IMR-90 (cell line): Measurements from ENCODE around the gene KRT222. TPM values are rescaled to one million over a fixed set of nuclear protein-coding genes. Genes with fewer than 3 reads are reported as not detected.

ENCODE experiments used
- ATAC-seq: fragments of 200-7000 bp; cut with Tn5 transposase; 2 replicates; pipeline ENCODE4 v1.9.1; 2020; ENCODE audit warnings: low read depth, mild to moderate bottlenecking, moderate library complexity
- BruUV-seq: library from RNA; stranded (reverse); fragments of 400-500 nt; replicated peaks from 2 replicates; lab custom pipeline; 2021; lab: Mats Ljungman, UMichigan
- CTCF ChIA-PET: fragments of 300-600 bp; formaldehyde crosslinking; extraction: SDS; loops from one replicate; lab custom pipeline; 2021; ENCODE audit warnings: antibody characterized with exemption; lab: Yijun Ruan, JAX
- POLR2A ChIA-PET: fragments of 300-600 bp; sonication (Branson Sonifier 250); formaldehyde crosslinking; loops from one replicate; lab custom pipeline; 2022; ENCODE audit warnings: antibody characterized with exemption; ENCODE audit not compliant: unreplicated experiment; lab: Charles Lee
- DNase-seq: peaks from one replicate; pipeline ENCODE4 v3.0.0; 2013
- H2AFZ ChIP-seq: replicated peaks from 2 replicates; pipeline ENCODE3; 2013; ENCODE audit warnings: low read length, mild to moderate bottlenecking; ENCODE audit not compliant: poor library complexity
- H2AK5ac ChIP-seq: 2 replicates; pipeline ENCODE4 v1.6.1; 2013; ENCODE audit warnings: low read depth, low read length, inconsistent platforms
- H2AK9ac ChIP-seq: replicated peaks from 2 replicates; pipeline ENCODE3; 2013; ENCODE audit warnings: mild to moderate bottlenecking, low read depth, low read length, moderate library complexity; ENCODE audit not compliant: poor library complexity
- H2BK120ac ChIP-seq: 2 replicates; pipeline ENCODE4 v1.6.1; 2013; ENCODE audit warnings: low read depth, low read length, inconsistent platforms
- H2BK15ac ChIP-seq: 3 replicates; pipeline ENCODE4 v1.6.1; 2013; ENCODE audit warnings: low read depth, low read length, inconsistent platforms
- H2BK20ac ChIP-seq: 2 replicates; pipeline ENCODE4 v1.6.1; 2013; ENCODE audit warnings: low read depth, mild to moderate bottlenecking, inconsistent platforms, low read length, moderate library complexity
- H2BK5ac ChIP-seq: 2 replicates; pipeline ENCODE4 v1.6.1; 2013; ENCODE audit warnings: mild to moderate bottlenecking, low read depth, low read length, inconsistent platforms; ENCODE audit not compliant: poor library complexity, severe bottlenecking
- H3K14ac ChIP-seq: replicated peaks from 2 replicates; pipeline ENCODE4 v1.6.1; 2013; ENCODE audit warnings: low read depth, low read length, inconsistent platforms
- H3K18ac ChIP-seq: 2 replicates; pipeline ENCODE4 v1.6.1; 2013; ENCODE audit warnings: low read depth, low read length, control low read depth
- H3K23ac ChIP-seq: 2 replicates; pipeline ENCODE4 v1.6.1; 2013; ENCODE audit warnings: low read depth, low read length, inconsistent platforms
- H3K27ac ChIP-seq: 2 replicates; pipeline ENCODE4 v1.5.1; 2013; ENCODE audit warnings: mild to moderate bottlenecking, control low read depth, low read length; ENCODE audit not compliant: insufficient read depth
- H3K27me3 ChIP-seq: 2 replicates; pipeline ENCODE4 v1.6.1; 2013; ENCODE audit warnings: low read length; ENCODE audit not compliant: control insufficient read depth, insufficient read depth
- H3K36me3 ChIP-seq: 2 replicates; pipeline ENCODE4 v1.6.1; 2013; ENCODE audit warnings: low read length, mixed read lengths; ENCODE audit not compliant: control insufficient read depth, insufficient read depth
- H3K4ac ChIP-seq: 2 replicates; pipeline ENCODE4 v1.6.1; 2013; ENCODE audit warnings: low read depth, low read length, inconsistent platforms
- H3K4me1 ChIP-seq: 2 replicates; pipeline ENCODE4 v1.6.1; 2013; ENCODE audit warnings: low read length, mixed read lengths; ENCODE audit not compliant: control insufficient read depth, insufficient read depth
- H3K4me2 ChIP-seq: 2 replicates; pipeline ENCODE4 v1.6.1; 2013; ENCODE audit warnings: low read depth, mild to moderate bottlenecking, control low read depth, low read length, moderate library complexity
- H3K4me3 ChIP-seq: 2 replicates; pipeline ENCODE4 v1.5.1; 2013; ENCODE audit warnings: low read depth, mild to moderate bottlenecking, control low read depth, low read length, moderate library complexity; ENCODE audit not compliant: insufficient read depth
- H3K56ac ChIP-seq: 2 replicates; pipeline ENCODE4 v1.6.1; 2013; ENCODE audit warnings: low read length, inconsistent platforms; ENCODE audit not compliant: insufficient read depth; ENCODE audit errors: extremely low read depth
- H3K79me1 ChIP-seq, 2 experiments: 2 replicates each; pipeline ENCODE4 v1.6.1; 2013; ENCODE audit warnings: low read length in 2 of 2, inconsistent platforms in 1 of 2, low read depth in 1 of 2
- H3K9ac ChIP-seq: 2 replicates; pipeline ENCODE4 v1.6.1; 2013; ENCODE audit warnings: low read depth, low read length, control low read depth
- H3K9me1 ChIP-seq: 2 replicates; pipeline ENCODE4 v1.6.1; 2013; ENCODE audit warnings: low read length, inconsistent platforms; ENCODE audit not compliant: insufficient read depth
- H3K9me3 ChIP-seq: 2 replicates; pipeline ENCODE4 v1.6.1; 2013; ENCODE audit warnings: low read length; ENCODE audit not compliant: control insufficient read depth, insufficient read depth
- H4K20me1 ChIP-seq: 2 replicates; pipeline ENCODE4 v1.6.1; 2013; ENCODE audit warnings: low read length, inconsistent platforms; ENCODE audit not compliant: insufficient read depth
- H4K5ac ChIP-seq: 2 replicates; pipeline ENCODE4 v1.6.1; 2013; ENCODE audit warnings: mild to moderate bottlenecking, low read depth, low read length, control low read depth
- H4K8ac ChIP-seq, 2 experiments: 2 replicates each; pipeline ENCODE4 v1.6.1; 2013; ENCODE audit warnings: low read depth in 2 of 2, low read length in 2 of 2, control low read depth in 1 of 2, inconsistent platforms in 1 of 2
- H4K91ac ChIP-seq: 2 replicates; pipeline ENCODE4 v1.6.1; 2013; ENCODE audit warnings: low read depth, low read length, inconsistent platforms; ENCODE audit not compliant: insufficient read depth
- CTCF ChIP-seq: conservative IDR thresholded peaks from 2 replicates; pipeline ENCODE4 v1.5.1; 2012; ENCODE audit warnings: mild to moderate bottlenecking, low read depth, low read length, improper control_type of control experiment
- ELK1 ChIP-seq: fragments of 150-350 bp; IDR thresholded peaks from 2 replicates; pipeline ENCODE4 v1.6.1; 2016; ENCODE audit warnings: low read depth, mild to moderate bottlenecking, low read length, moderate library complexity, borderline replicate concordance
- FOS ChIP-seq: fragments of 150-350 bp; IDR thresholded peaks from 2 replicates; pipeline ENCODE4 v1.6.1; 2016; ENCODE audit warnings: low read depth, low read length
- MAFK ChIP-seq: IDR thresholded peaks from 2 replicates; pipeline ENCODE4 v1.6.1; 2012; ENCODE audit warnings: low read depth, low read length, improper control_type of control experiment
- MAZ ChIP-seq: IDR thresholded peaks from 2 replicates; pipeline ENCODE4 v1.6.1; 2012; ENCODE audit warnings: low read depth, mild to moderate bottlenecking, low read length, improper control_type of control experiment, moderate library complexity, borderline replicate concordance
- MXI1 ChIP-seq: IDR thresholded peaks from 2 replicates; pipeline ENCODE4 v1.6.1; 2012; ENCODE audit warnings: low read depth, mild to moderate bottlenecking, low read length, moderate library complexity, borderline replicate concordance
- NFE2L2 ChIP-seq: fragments of 150-350 bp; IDR thresholded peaks from 2 replicates; pipeline ENCODE4 v1.6.1; 2016; ENCODE audit warnings: low read depth, mild to moderate bottlenecking, low read length
- RAD21 ChIP-seq: IDR thresholded peaks from 2 replicates; pipeline ENCODE4 v1.6.1; 2012; ENCODE audit warnings: low read length, improper control_type of control experiment
- RCOR1 ChIP-seq: IDR thresholded peaks from 2 replicates; pipeline ENCODE4 v1.6.1; 2012; ENCODE audit warnings: mild to moderate bottlenecking, low read length, improper control_type of control experiment; ENCODE audit not compliant: insufficient replicate concordance
- RFX5 ChIP-seq: IDR thresholded peaks from 2 replicates; pipeline ENCODE4 v1.8.0; 2012; ENCODE audit warnings: low read depth, mild to moderate bottlenecking, low read length, moderate library complexity
- SMC3 ChIP-seq: fragments of 150-350 bp; IDR thresholded peaks from 2 replicates; pipeline ENCODE4 v1.6.1; 2016; ENCODE audit warnings: low read depth, mild to moderate bottlenecking, antibody characterized with exemption, low read length, moderate library complexity
- WGBS, 2 experiments: methylation state at CpG; one replicate each; pipeline versions ENCODE4 v1.1.5 to v1.1.7; 2013; ENCODE audit warnings: missing lambda C conversion rate in 2 of 2; ENCODE audit not compliant: insufficient read length in 1 of 2; ENCODE audit errors: extremely low coverage in 2 of 2; 5-methylcytosine and 5-hydroxymethylcytosine counted together
- dilution Hi-C: fragments of 300-500 bp; cut with HindIII; formaldehyde crosslinking; loops from one replicate; pipeline ENCODE4 v1.14.3; 2018; ENCODE audit warnings: low sequenced_read_pairs; ENCODE audit not compliant: unreplicated experiment
- in situ Hi-C: fragments of 300-500 bp; cut with MboI; formaldehyde crosslinking; loops from 3 replicates; pipeline ENCODE4 v1.14.3; 2019; ENCODE audit warnings: low sequenced_read_pairs, inconsistent platforms, mixed read lengths
- intact Hi-C: fragments of 100-400 bp; cut with micrococcal nuclease; formaldehyde crosslinking; loops from 2 replicates; pipeline ENCODE4 v1.10.0; 2022
- polyA plus RNA-seq, 3 experiments: library from polyadenylated mRNA; depleted of rRNA; stranded (reverse); fragments of >200 nt; gene quantifications; 2 replicates each; pipeline ENCODE4 v1.2.3, GENCODE V29; 2012; ENCODE audit warnings: low replicate concordance in 1 of 3
- total RNA-seq: library from RNA; depleted of rRNA; stranded (reverse); fragments of >200 nt; gene quantifications from 2 replicates; pipeline ENCODE4 v1.2.3, GENCODE V29; 2012

Gene KRT222
- total and polyA plus RNA-seq, 2 of the 4 experiments (the other 2 are of a cell fraction), result not detected

- no peak overlapping the region for H2BK5ac ChIP-seq
- no peak overlapping the region for H2BK20ac ChIP-seq
- no peak overlapping the region for H4K5ac ChIP-seq
- no peak for TF ChIP-seq MAZ
- no peak for TF ChIP-seq MXI1
- TF ChIP-seq CTCF, result no peak
- no peak for TF ChIP-seq ELK1
- no peak for TF ChIP-seq RCOR1
- no peak for TF ChIP-seq NFE2L2
- TF ChIP-seq FOS, result no peak
- no peak for TF ChIP-seq RFX5
- no peak for TF ChIP-seq SMC3
- TF ChIP-seq RAD21, result no peak
- no peak for TF ChIP-seq MAFK
- peaks cover 22% of the 10 kb centered on the region; the same call in 1 of the 2 replicates for H4K20me1 ChIP-seq
- no peak overlapping the region for H4K91ac ChIP-seq
- peaks cover 34% of the 10 kb centered on the region for H3K36me3 ChIP-seq
- no peaks in the 10 kb centered on the region for H3K9me3 ChIP-seq
- dilution Hi-C loops (no loop called here), in situ Hi-C loops (no loop called here), intact Hi-C loops (loop anchor here (1.0 kb wide), 1 partner anchor 9 kb away; no protein-coding TSS in a partner anchor)
- H2AFZ ChIP-seq, result no peak overlapping the region
- no peak overlapping the region for H3K4me2 ChIP-seq
- H3K27ac ChIP-seq, result no peak overlapping the region
- no peak overlapping the region for H3K14ac ChIP-seq
- H2BK15ac ChIP-seq, result no peak overlapping the region
- no peak overlapping the region for H3K4me3 ChIP-seq
- H2AK5ac ChIP-seq, result no peak overlapping the region
- no peak overlapping the region for H3K56ac ChIP-seq
- ChIA-PET CTCF (no interaction called here), POLR2A (no interaction called here)
- no peak overlapping the region for H4K8ac ChIP-seq
- 0 out of 2 replicates have a peak, but pooled peaks cover 1% of the 10 kb centered on the region for H3K4me1 ChIP-seq
- no CpG with 5 or more reads among the region's 2 CpGs for WGBS, 2 experiments
- DNase-seq (no peak), ATAC-seq (no peak)
- no peak overlapping the region for H3K9ac ChIP-seq
- no peak overlapping the region for H2BK120ac ChIP-seq
- peaks cover 2% of the 10 kb centered on the region for H3K9me1 ChIP-seq
- H3K23ac ChIP-seq, result no peak overlapping the region
- no peak overlapping the region for H3K4ac ChIP-seq
- no peaks in the 10 kb centered on the region for H3K27me3 ChIP-seq
- peaks cover 34 to 36% of the 10 kb centered on the region in 2 experiments for H3K79me1 ChIP-seq
- no TSS peak for BruUV-seq
- no peak overlapping the region for H2AK9ac ChIP-seq
- H3K18ac ChIP-seq, result no peak overlapping the region
Measured at GRCh38 chr17:40637931-40638330, 27.0 kb downstream of the KRT222 start.
